K562 (cell line): ENCODE measurements around the gene SEMA3G.

Experiments used
- CREB1 ChIP-seq, 2 experiments: sonication (generic) in 1 of 2; formaldehyde crosslinking in 1 of 2; IDR thresholded peaks; 2 replicates each; pipeline versions ENCODE4 v1.6.1 to v1.8.0; 2012 to 2022; ENCODE audit warnings: inconsistent platforms in 1 of 2, mild to moderate bottlenecking in 1 of 2, missing genetic modification reagents in 1 of 2, moderate library complexity in 1 of 2
- GTF2F1 ChIP-seq: IDR thresholded peaks from 2 replicates; pipeline ENCODE4 v1.6.1; 2011; ENCODE audit warnings: low read depth, low read length, improper control_type of control experiment
- NFXL1 ChIP-seq: fragments of 450-650 bp; formaldehyde crosslinking; IDR thresholded peaks from 2 replicates; pipeline ENCODE4 v1.4.0; 2021; ENCODE audit warnings: mild to moderate bottlenecking
- POLR2AphosphoS5 ChIP-seq: IDR thresholded peaks from 2 replicates; pipeline ENCODE4 v1.6.1; 2011; ENCODE audit warnings: mild to moderate bottlenecking, low read depth, low read length, moderate library complexity; ENCODE audit not compliant: control insufficient read depth, insufficient read depth
- RBM22 ChIP-seq: fragments of 200-400 bp; formaldehyde crosslinking; IDR thresholded peaks from 2 replicates; pipeline ENCODE4 v1.6.1; 2018; ENCODE audit warnings: low read length, low read depth; ENCODE audit not compliant: poor library complexity, severe bottlenecking
- TCF7 ChIP-seq: sonication (generic); IDR thresholded peaks from 2 replicates; pipeline ENCODE4 v1.6.1; 2016; ENCODE audit warnings: antibody characterized with exemption, borderline replicate concordance
- ZKSCAN8 ChIP-seq: fragments of 200-800 bp; sonication (Bioruptor generic); IDR thresholded peaks from 2 replicates; pipeline ENCODE4 v1.6.1; 2016; ENCODE audit warnings: missing genetic modification characterization, missing compliant biosample characterization
- ZNF785 ChIP-seq: fragments of 250-450 bp; sonication (Bioruptor Pico); IDR thresholded peaks from 2 replicates; pipeline ENCODE4 v1.4.0; 2020; ENCODE audit warnings: mild to moderate bottlenecking
- TF ChIP-seq, protein P1 (sequence below), 3 experiments: IDR thresholded peaks in 2 of 3; conservative IDR thresholded peaks in 1 of 3; 2 replicates each; pipeline ENCODE4 v1.5.1; 2011 to 2012; ENCODE audit warnings: low read length in 3 of 3, mild to moderate bottlenecking in 3 of 3, control low read depth in 2 of 3, improper control_type of control experiment in 1 of 3, inconsistent platforms in 1 of 3, low read depth in 1 of 3, mixed read lengths in 1 of 3, moderate library complexity in 1 of 3; ENCODE audit not compliant: insufficient read depth in 2 of 3

DNA sequence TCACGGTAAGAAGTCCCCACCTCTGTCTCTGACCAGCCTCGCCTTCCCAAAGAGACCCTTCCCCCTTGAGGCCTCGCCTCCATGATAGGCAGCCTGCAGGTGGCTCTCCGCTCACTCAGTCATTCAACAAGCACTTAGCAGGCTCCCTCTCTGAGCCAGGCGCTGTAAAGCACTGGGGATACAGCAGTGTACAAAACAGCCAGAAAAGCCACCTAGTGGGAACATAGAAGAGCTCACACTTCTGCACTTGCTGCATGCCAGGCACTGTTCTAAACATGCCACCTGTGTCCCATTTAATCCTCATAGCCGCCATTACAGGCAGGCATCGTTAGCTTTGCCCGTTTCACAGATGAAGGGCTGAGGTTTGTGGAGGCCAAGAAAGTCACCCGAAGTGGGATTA is 56.0 kb downstream of the SEMA3G start:
- TF ChIP-seq POLR2AphosphoS5 (no peak), CREB1 (IDR thresholded peaks at IDR 0.05) (no peak), CREB1 (CRISPR knock-in tag; IDR thresholded peaks at IDR 0.05) (no peak), TCF7 (no peak), GTF2F1 (no peak), ZKSCAN8 (CRISPR knock-in tag) (no peak), ZNF785 (CRISPR knock-in tag) (no peak), RBM22 (no peak), NFXL1 (CRISPR knock-in tag) (no peak)
- TF ChIP-seq, protein P1, sequence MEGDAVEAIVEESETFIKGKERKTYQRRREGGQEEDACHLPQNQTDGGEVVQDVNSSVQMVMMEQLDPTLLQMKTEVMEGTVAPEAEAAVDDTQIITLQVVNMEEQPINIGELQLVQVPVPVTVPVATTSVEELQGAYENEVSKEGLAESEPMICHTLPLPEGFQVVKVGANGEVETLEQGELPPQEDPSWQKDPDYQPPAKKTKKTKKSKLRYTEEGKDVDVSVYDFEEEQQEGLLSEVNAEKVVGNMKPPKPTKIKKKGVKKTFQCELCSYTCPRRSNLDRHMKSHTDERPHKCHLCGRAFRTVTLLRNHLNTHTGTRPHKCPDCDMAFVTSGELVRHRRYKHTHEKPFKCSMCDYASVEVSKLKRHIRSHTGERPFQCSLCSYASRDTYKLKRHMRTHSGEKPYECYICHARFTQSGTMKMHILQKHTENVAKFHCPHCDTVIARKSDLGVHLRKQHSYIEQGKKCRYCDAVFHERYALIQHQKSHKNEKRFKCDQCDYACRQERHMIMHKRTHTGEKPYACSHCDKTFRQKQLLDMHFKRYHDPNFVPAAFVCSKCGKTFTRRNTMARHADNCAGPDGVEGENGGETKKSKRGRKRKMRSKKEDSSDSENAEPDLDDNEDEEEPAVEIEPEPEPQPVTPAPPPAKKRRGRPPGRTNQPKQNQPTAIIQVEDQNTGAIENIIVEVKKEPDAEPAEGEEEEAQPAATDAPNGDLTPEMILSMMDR (IDR thresholded peaks at IDR 0.05 in 2 of 3, conservative IDR thresholded peaks at IDR 0.05 in 1 of 3; ENCODE audit: insufficient read depth in 2 of 3, low read depth in 1 of 3, low read length in 3 of 3): no peak
